ENCODE measurements around the gene NUDT1.

NUDT1 gene

DNA sequence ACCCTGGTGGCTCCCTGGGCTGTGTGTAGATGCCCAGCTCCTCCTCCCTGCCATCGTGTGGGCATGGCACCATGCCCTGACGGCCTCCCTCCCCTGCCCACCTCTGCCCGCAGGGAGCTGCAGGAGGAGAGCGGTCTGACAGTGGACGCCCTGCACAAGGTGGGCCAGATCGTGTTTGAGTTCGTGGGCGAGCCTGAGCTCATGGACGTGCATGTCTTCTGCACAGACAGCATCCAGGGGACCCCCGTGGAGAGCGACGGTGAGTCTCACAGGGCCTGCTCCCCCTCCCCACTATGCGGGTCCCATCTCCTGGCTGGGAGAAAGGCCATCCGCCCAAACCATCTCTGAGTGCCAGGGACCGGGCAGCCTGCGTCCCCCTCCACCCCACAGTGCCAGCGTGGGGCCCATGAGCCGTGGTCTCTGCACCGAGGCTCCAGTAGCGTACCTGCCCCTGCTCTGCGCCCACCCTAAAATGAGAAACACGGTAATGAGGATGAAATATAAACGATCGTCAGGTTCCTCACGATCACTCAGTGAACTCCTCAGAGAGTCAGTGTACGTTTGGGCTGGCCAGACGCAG lies 7.8 kb downstream of the NUDT1 start:
- DNase-seq (ENCODE audit: low read depth): no peak

DNA sequence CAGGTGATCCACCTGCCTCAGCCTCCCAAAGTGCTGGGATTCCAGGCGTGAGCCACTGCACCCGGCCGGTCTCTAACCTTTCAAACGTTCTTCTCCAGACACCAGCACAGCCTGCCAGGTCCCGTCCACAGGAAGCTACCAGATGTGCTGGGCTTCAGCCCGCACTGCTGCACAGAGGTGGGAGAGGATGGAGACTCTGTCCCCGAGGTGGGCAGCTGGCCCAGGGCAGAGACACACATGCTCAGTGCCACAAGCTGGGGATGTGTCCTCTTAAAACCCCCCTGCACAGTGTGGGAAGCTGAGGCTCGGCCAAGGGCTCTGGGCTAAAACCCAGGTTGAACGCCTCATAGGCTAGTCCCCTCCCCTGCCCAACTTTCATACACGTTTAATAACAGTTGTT lies 9.4 kb downstream of the NUDT1 start:
- DNase-seq (ENCODE audit: low read depth): no peak

DNA sequence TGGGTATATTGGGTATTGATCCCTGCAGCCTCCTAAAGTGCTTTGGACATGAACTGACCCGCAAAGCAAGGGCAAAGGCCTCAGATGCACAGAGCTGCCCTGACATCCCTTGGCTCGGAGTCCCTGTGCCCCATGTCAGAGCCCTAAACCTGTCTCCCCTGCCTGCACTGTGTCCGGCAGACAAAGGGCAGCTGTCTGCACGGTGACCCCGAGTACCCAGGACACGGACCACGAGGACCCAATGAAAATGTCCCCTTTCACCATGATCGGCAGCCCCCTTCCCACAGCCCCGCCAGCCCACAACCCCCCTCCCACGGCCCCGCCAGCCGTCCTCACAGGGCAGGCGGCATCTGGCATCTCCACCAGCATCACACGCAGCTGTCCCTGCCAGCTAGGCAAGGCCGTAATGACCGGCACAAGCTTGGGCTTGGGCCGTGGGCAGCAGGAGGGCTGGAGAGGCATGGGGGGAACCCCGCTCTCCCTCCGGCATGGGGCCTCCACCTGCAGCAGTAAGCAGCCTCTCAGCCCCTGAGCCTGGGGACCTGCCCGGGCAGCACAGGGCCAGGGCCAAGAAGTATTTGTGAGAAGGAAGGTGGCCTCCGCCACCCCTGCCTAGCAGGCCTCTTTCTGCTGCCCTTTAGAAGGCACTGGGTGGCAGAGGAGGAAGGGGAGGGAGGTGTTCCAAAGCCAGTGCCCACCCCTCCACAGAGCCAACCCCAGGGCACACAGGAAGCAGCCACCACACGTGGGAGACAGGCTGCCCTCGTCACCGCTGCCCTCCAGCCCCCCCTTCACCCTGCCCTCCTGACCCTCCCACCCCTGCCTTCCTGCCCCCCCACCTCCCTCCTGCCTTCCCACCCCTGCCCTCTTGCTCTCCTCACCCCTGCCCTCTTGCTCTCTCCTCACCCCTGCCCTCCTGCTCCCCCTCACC lies 10.1 kb downstream of the NUDT1 start:
- DNase-seq (ENCODE audit: low read depth): no peak

DNA sequence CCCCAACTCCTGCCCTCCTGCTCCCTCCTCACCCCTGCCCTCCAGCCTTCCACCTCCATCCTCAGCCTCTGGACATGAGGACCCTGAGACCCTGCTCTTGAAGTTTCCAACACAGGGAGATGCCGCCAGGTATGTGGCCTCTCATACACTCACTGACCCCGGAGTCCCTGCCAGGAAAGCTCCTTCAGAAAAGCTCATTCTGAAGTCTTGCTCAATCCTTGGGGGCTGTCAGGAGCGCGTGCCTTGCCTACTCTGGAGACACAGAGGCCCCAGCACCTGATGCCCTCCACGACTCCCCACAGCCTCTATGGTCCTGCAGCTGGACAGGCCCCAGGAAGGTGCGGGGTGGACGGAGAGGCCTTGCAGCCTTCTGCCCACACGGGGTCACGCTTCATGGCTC lies 11.0 kb downstream of the NUDT1 start:
- peak; percentile 79 for DNase-seq (ENCODE audit: low read depth)

DNA sequence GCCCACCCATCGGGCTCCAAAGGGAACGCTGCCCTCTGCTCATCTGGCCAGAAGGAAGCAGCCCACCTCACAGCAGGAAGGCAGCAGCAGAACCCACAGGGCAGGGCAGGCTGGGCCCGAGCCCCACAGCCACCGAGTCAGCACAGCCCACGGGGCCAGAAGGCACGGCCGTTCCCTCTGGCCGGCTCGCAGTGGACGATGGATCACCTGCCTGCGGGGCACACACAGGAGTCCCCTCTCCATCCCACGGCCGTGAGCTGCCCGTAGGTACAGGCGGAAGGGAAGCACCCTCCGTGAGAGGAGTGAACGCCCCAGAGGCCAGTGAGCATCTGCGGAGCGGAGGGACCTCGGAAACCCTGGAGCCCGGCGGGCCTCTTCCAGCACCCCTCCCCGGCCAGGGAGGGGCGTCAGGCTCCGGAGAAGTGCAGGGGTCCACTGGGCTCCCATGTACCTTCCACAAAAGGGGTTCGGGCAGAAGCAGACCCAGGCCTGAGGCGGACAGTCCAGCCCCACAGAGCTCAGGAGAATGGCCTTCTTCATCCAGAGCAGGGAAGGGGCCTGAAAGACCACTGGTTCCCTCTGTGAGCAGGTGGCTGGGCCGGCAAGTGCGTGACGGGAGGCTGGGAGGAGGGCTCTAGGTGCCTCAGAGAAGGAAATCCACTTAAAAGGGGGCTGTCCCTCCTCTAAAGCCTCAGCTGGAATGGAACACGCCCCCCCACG lies 11.7 kb downstream of the NUDT1 start:
- DNase-seq (ENCODE audit: low read depth): no peak

DNA sequence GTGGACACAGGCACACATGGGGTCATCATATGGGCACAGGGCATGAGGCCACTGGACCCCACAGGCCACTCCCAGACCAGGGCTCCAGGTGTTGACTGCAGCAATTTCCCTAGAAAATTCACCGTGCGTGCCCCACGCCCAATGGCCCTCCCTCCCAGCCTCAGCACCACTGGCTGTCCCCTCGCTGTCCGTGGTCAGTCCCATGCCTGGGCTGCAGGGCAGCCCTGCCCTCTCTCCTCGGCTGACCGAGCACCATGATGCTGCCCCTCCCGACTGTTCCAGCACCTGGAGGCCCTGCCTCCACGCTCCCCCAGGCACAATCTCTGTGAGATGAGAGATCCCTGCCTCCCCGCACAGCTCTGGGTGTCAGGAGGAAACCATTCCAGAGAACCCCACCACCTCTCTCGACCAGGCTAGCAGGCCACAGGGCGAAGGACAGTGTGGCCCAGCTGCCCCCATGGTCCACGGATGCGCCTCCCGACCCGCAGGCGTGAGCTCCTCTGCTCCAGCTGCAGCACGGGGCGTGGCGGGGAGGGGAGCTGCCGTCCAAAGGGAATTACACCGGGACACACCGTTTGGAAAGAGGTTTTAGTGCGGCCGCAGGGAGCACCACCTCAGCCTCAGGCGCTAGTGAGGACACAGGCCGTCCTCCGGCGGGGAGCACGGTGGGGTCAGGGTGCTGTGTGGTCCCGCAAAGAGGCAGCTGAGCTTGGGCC lies 12.6 kb downstream of the NUDT1 start:
- DNase-seq (ENCODE audit: low read depth): no peak

DNA sequence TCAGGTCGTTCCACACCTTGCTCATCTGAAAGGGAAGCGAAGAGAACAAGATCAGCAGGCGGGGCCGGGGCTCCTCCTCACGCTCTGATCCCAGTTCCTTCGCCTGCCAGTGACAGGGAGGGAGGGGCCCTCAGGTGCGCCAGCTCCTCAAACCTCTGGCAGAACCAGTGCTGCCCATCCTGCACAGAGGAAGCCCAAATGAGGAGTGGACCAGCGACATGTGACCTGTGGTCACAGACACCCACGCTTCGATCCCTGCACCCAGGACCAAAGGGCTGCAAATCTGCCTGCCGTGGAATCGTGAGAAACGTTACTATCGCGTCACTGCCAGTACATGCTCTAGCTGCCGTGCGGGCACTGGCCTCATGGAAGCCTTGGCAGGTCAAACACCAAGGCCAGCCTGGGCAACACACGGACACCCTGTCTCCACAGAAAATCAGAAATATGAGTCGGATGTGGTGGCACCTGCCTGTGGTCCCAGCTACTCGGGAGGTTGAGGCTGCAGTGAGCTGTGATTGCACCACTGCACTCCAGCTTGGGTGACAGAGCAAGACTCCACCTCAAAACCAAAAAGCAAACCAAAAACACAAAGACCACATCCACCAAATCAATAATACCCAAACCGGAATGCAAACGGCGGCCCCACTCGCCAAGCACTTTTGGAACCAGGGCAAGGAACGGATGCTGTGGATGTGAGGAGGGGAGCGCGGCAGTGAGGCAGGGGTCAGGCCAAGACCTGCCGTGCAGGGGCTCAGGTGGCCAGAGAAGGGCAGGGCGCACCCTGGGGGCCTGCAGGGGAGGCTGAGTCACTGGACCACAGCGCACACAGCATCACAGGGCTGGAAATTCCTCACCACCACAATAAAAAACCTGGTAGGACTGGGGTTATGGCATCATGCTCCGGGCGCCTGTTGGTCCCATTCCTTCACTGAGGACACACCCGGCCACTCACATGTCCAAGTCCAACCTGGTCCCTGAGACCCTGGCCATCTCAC lies 13.4 kb downstream of the NUDT1 start:
- DNase-seq (ENCODE audit: low read depth): no peak

DNA sequence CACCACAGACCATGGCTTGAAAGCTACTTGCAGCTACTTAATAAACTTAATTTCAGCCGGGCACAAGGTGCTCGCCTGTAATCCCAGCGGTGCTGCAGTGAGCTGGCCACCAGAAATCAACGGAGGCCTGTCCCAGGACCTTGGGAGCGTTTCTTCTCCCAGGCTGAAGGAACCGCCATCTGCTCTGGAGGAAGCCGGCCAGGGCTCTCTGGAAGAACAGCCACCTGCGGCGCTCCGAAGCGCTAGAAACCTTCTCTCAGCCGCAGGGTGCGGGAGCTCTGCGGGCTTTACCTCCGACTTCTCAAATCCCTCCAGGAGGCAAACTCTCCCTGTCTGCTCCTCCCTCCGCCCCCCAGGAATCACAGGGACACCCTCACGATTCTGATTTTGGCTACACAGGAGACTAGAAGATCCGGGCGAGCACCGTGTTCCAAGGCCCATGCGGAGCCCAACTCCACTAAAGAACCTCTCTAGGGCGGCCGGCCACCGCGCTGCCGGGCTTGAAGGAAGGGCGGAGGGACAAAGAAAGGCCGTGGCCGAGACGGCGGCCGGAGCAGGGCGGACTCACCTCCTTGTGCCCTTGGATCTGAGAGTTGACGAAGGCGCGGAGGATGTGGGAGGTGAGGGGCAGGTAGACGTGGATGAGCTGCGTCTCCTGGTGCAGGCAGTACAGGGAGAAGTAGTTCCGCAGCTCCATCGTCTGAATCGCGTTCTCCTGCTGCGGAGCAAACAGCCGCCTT lies 14.4 kb downstream of the NUDT1 start:
- DNase-seq (ENCODE audit: low read depth): no peak

DNA sequence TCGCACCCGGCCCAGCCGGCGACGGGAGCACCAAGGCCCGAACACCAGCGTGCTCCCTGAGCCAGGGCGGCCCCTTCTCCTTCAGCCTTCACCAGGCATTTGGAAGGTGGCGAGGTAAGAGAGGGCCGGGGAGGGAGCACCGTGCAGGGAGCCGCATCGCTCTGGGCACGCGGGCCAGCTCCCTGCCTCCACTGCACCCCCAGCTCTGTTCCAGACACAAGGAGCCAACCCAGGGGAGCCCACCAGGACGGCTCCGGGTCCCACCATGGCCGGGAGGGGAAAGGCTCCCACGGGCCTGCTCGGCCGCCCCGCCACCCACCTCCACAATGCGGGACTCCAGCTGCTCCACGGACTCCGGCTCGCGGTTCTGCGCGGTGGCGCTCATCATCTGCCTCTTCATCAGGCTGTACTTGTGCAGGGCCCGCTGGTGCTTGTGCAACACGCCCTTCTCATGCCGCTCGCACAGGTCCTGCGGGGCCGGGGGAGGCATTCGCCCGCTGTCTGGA lies 15.1 kb downstream of the NUDT1 start:
- DNase-seq (ENCODE audit: low read depth): no peak

DNA sequence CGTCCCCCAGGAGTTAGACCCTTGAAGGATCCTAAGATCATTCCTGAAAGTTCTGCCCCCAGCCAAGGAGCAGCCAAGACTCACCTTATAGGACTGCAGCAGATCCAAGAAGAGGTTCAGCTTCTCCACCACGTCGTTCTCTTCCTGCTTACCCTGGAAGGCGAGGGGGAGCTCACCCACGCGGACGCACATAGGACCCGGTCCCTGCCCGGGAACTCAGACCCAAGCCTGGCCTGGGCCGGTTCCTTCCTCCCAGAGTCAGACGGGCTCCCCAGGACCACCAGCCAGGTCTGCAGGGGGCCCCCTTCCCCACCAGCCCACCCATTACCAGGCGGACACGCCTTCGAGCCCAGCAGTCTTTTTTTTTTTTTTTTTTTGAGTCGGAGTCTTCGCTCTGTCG lies 15.6 kb downstream of the NUDT1 start:
- no peak for DNase-seq (ENCODE audit: low read depth)

DNA sequence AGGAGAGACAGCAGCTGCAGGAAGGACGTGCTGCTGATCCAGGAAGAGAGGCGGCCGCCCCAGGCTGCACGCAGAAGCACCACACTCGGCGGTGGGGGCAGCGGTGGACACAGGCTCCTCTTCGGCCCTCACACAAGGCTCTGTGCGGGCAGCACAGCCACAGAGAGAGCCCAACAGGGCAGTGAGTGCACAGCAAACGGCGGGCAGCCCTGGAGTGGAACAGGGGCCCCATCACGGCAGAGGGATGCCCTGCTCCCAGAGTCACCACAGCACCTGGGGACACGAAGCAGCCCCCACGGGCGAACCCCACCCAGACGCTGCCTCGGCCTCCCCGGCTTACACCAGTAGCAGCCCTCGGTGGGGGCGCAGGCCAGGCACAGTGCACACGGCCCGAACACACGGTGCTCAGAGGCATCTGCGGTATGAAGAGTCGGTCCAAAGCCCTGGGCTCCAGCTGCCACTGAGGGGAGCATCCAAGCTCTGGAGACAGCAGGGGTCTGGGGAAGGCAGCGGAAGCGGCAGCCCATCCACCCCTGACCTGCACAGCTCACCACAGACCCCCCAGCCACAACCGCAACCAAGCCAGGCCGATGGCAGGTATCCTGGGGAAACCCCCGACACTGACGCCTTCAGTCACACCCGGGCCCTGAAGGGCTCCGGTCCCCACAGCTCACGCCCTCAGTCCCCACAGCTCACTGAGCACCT lies 16.8 kb downstream of the NUDT1 start:
- no peak for DNase-seq (ENCODE audit: low read depth)

DNA sequence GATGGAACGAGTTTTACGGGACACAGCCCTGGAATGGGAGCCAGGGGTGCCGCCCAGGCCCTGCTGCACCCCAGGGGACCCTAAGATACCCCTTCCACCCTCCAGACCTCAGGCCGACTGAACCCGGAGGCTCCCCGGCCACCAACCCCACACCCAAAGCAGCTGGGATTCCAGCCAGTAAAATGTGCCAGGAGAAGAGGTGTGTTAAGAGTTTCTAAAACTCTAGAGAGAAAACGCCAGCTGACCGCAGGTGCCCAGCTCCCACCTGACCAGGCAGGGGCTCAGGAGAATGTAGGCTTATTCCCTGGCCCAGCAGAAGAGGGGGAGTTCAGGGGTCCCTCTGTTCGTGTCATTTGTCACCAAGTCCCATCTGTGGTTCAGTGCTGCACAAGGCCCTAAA lies 17.5 kb downstream of the NUDT1 start:
- DNase-seq (ENCODE audit: low read depth): no peak

DNA sequence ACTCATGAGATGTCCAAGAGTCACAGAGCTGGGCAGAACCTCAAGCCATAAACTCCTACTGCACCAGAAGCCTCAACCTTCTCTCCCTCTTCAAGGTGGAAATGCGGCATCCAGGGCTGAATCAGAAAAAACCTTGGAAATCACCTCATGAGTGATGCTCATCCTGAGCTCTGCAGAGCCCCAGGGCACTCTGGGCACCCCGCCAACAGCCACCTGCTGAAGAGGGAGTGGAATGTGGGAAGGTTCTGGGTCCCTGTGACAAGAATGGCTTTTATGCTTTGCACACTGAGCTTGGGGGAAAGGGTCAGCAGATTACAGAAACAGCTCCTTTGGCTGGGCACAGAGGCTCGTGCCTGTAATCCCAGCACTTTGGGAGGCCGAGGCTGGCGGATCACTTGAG lies 18.8 kb downstream of the NUDT1 start:
- no peak for DNase-seq (ENCODE audit: low read depth)

DNA sequence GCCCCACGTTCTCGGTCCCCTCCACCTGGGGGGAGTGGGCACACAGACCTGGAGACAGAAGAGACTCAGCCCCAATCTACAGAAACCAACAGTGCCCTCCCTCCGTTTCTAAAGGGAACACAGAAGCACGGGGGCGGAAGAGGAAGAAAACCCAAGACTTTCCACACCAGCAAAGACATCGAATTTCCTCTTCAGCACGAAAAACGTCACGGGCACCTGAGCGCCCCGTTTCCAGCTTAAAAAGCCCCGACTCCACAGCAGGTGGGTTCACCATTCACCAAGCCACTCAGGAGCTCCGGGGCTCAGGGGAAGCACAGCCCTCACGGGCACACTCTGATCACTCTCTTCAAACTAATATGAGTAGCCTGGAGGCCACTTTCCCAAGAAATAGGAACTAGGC lies 19.6 kb downstream of the NUDT1 start:
- DNase-seq (ENCODE audit: low read depth): no peak

DNA sequence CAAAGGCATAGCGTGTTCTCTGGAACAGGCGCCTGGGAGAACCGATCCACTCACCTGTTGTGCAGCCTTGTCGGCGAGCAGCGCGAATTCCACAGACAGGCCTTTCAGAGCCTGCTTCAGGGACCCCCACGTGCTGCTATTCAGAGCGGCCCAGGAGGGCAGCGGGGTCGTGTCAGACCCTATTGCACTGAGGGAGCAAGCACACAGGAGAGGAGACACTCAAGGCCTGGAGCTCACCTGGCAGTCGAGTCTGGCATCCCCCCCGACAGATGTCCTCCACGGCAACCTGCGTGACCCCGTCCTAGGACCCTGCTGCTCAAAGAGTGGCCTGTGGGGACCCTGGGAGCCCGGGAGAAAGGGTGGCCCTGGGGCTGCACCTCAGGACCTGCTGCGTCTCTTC lies 21.1 kb downstream of the NUDT1 start:
- DNase-seq (ENCODE audit: low read depth): no peak

DNA sequence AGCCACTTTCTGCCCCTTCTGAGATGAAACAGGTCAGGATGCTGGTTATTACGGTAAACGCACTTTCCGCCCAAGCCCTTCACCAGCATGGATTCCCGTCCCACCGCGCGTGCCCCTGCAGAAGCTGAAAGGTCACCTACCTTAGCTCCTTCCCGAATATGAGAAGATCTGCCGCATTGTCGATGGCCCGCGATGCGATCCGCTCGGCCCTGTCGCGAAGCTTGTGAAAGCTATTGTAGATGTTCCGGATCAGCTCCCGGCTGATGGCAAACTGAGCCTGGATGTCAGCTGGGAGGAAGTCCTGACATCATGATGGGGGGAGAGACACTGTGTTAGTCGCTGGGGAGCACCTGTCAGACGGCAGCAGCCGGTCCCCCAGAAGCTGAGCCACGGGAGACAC lies 22.1 kb downstream of the NUDT1 start:
- no peak for DNase-seq (ENCODE audit: low read depth)

DNA sequence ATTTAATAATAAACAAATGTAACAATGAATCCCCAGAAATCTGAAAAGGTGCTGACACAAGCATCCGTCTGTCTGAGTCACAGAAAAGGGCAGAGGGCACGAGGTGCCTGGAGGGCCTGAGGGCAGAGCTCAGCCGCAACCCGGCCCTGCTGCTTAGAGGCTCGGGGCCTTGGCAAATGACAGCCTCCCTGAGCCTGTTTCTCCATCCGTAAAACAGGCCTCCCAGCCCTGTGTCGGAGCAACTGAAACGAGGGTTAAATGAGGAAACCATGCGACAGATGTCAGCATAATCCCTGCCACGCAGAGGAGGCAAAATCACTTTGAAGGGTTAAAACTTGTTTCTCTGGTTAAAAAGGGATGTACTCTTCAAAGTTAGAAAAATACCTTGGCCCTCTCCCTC lies 24.9 kb downstream of the NUDT1 start:
- peak; percentile 43 for DNase-seq (ENCODE audit: low read depth)

DNA sequence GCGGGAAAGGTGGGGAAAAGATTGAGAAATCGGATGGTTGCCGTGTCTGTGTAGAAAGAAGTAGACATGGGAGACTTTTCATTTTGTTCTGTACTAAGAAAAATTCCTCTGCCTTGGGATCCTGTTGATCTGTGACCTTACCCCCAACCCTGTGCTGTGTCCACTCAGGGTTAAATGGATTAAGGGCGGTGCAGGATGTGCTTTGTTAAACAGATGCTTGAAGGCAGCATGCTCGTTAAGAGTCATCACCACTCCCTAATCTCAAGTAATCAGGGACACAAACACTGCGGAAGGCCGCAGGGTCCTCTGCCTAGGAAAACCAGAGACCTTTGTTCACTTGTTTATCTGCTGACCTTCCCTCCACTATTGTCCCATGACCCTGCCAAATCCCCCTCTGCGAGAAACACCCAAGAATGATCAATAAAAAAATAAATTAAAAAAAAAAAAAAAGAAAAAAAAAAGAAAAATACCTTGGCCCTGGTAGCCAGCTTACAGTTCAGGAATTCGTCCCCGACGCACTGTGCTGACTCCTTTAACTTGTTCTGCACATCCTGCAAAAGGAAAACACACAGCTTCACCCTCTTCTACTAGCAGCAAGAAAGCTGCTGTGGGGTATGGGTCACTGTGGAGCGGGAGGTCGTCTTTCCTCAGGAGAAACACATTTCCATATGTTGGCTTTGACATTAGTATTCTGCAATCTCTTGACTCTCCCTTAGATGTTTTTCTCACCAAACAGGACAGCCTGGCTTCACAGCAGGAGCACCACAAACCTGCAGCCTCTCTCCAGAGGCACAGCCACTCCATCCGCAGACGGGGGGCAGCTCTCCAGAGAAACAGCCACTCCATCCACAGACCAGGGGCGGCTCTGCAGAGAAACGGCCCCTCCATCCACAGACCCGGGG lies 27.3 kb downstream of the NUDT1 start:
- DNase-seq (ENCODE audit: low read depth): peak; percentile 39

Measured in amniotic epithelial cell (primary cell).